ENCODE results near the gene XYLB.

- TF ChIP-seq ZNF274 (IDR thresholded peaks at IDR 0.05; ENCODE audit: low read depth, low read length) (no peak), YY1 (IDR thresholded peaks at IDR 0.05; ENCODE audit: insufficient read depth, insufficient read length) (no peak)
Measured at GRCh38 chr3:38337703-38338102, 8.9 kb upstream of the XYLB start.
